ENCODE results near the gene HEXIM2. TPM values are rescaled to one million over a fixed set of nuclear protein-coding genes. Genes with fewer than 3 reads are reported as not detected.
A peak's percentile ranks its signal among the peaks of the same experiment; 100 is the strongest.

The HEXIM2 gene
- total RNA-seq, 2 donors from 2014 or later = 1.5 TPM; not detected in 1

- Histone ChIP-seq H3K27me3 (replicated peaks; ENCODE audit: insufficient read depth) (no peaks in the 10 kb centered on the region), H3K36me3 (no peaks in the 10 kb centered on the region), H3K4me3 (peak overlapping the region; percentile 96), H3K9me3 (no peaks in the 10 kb centered on the region), H3K4me1 (ENCODE audit: control insufficient read depth in 1 of 2, low read depth in 2 of 2) (peaks cover 34 to 65% of the 10 kb centered on the region in 2 donors), H3K27ac (peak overlapping the region; percentile 89 to 99)
- DNase-seq (ENCODE audit: low spot score) (no peak), ATAC-seq (ENCODE audit: insufficient number of reproducible peaks, low FRiP score, low read depth) (no peak)
- peak; percentile 95 for TF ChIP-seq CTCF (IDR thresholded peaks at IDR 0.05)
Measured at GRCh38 chr17:45131616-45132319, 29.9 kb upstream of the HEXIM2 start.

GRCh38 chr17:45132320-45132571 lies 29.4 kb upstream of the HEXIM2 start, which contains the start of gene PLCD3:
Gene PLCD3, minus strand, starts transcription at chr17:45132515. Its CDS starts 105 bp downstream, at chr17:45132410.
- H3K4me3 ChIP-seq = peak within 1 kb of the TSS; percentile 96
- TF ChIP-seq CTCF (IDR thresholded peaks at IDR 0.05) = no peak
- no peaks in the 10 kb centered on the region for H3K9me3 ChIP-seq
- H3K4me1 ChIP-seq (ENCODE audit: control insufficient read depth in 1 of 2, low read depth in 2 of 2) = peaks cover 33 to 65% of the 10 kb centered on the region in 2 donors
- H3K27ac ChIP-seq = peak within 1 kb of the TSS; percentile 99 to 100
- DNase-seq (ENCODE audit: low spot score) = no peak
- no peak for ATAC-seq (ENCODE audit: insufficient number of reproducible peaks, low FRiP score, low read depth)
- H3K36me3 ChIP-seq = no peaks in the 10 kb centered on the region
- H3K27me3 ChIP-seq (replicated peaks; ENCODE audit: insufficient read depth) = no peaks in the 10 kb centered on the region

- ATAC-seq (ENCODE audit: insufficient number of reproducible peaks, low FRiP score, low read depth) = peak; percentile 16
- Histone ChIP-seq H3K4me3 (peak overlapping the region; percentile 96), H3K27ac (peak overlapping the region; percentile 99 to 100), H3K9me3 (no peaks in the 10 kb centered on the region), H3K4me1 (ENCODE audit: control insufficient read depth in 1 of 2, low read depth in 2 of 2) (peaks cover 27 to 61% of the 10 kb centered on the region in 2 donors), H3K27me3 (replicated peaks; ENCODE audit: insufficient read depth) (no peaks in the 10 kb centered on the region), H3K36me3 (no peaks in the 10 kb centered on the region)
- DNase-seq (ENCODE audit: low spot score) = no peak
- TF ChIP-seq CTCF (IDR thresholded peaks at IDR 0.05) = peak; percentile 78
Measured at GRCh38 chr17:45132572-45133463, 28.9 kb upstream of the HEXIM2 start.

GRCh38 chr17:45135192-45135977 lies 26.3 kb upstream of the HEXIM2 start, which contains the start of gene ACBD4:
Gene ACBD4, plus strand, starts transcription at chr17:45135687. Its CDS starts 458 bp downstream, at chr17:45136145.
- DNase-seq (ENCODE audit: low spot score) (peak; percentile 86), ATAC-seq (ENCODE audit: insufficient number of reproducible peaks, low FRiP score, low read depth) (peak; percentile 90)
- no peaks in the 10 kb centered on the region for H3K36me3 ChIP-seq
- TF ChIP-seq CTCF (IDR thresholded peaks at IDR 0.05) = peak; percentile 99
- peak within 1 kb of the TSS; percentile 82 to 88 for H3K27ac ChIP-seq
- H3K4me1 ChIP-seq (ENCODE audit: control insufficient read depth in 1 of 2, low read depth in 2 of 2) = peaks cover 9 to 35% of the 10 kb centered on the region in 2 donors
- no peaks in the 10 kb centered on the region for H3K27me3 ChIP-seq (replicated peaks; ENCODE audit: insufficient read depth)
- H3K4me3 ChIP-seq = peak within 1 kb of the TSS; percentile 95
- no peaks in the 10 kb centered on the region for H3K9me3 ChIP-seq
